Right lobe of liver (tissue), 4 donors: Measurements from ENCODE around the gene CABP7.

Source experiments
- CTCF ChIP-seq, 4 donors: fragments of 200-600 bp in 3 of 4; fragments of 450-650 bp in 1 of 4; IDR thresholded peaks; one replicate each; pipeline versions ENCODE4 v1.5.1 to v1.8.0; 2016 to 2022; ENCODE audit warnings: antibody characterized with exemption in 4 of 4, mild to moderate bottlenecking in 2 of 4
- POLR2A ChIP-seq: fragments of 450-650 bp; IDR thresholded peaks from one replicate; pipeline ENCODE4 v1.6.1; 2017; ENCODE audit warnings: antibody characterized with exemption, mild to moderate bottlenecking
- donor health status: DM: no; HTN: no; CAD: no.
- donor health status: DM: no; HTN: no; CAD: no.
- donor health status: DM: no; HTN: yes; CAD: no.

DNA sequence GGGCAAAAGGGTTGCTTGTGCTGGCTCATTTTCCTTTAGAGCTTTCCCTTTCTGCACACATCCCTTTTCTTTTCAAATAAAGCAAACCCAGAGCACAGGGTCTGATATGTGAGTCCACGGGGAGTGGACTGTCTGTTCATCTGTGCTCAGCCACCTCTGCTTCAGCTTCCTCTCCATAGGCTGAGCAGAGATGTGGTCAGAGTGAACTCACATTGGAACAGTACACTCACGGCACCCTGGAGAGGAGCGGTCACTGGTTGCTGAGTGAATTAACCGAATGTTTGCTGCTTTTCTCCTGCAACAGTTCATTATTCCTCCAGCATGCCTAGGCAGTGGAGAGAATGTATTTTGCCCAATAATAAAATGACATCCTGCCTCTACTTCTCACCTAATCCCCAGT lies 36.3 kb upstream of the CABP7 start:
- TF ChIP-seq CTCF (IDR thresholded peaks at IDR 0.05) (no peak), POLR2A (no peak)
